Thoracic aorta (tissue), 2 donors: ENCODE measurements around the gene STX8. TPM values are rescaled to one million over a fixed set of nuclear protein-coding genes. Genes with fewer than 3 reads are reported as not detected.

Source experiments
- ATAC-seq: fragments of 150-250 bp; one replicate; pipeline ENCODE4 v1.8.0; 2017; ENCODE audit warnings: low read depth; ENCODE audit not compliant: insufficient number of reproducible peaks, low FRiP score
- DNase-seq: peaks from one replicate; pipeline ENCODE4 v3.0.0-alpha.2; 2020; ENCODE audit warnings: low spot score
- H3K27ac ChIP-seq, 2 donors: fragments of 200-600 bp; sonication (generic); 1 replicate in 1 of 2; 2 replicates in 1 of 2; pipeline ENCODE4 v1.5.1; 2016; ENCODE audit warnings: mild to moderate bottlenecking in 2 of 2, moderate library complexity in 2 of 2
- H3K27me3 ChIP-seq: fragments of 200-600 bp; sonication (generic); replicated peaks from 2 replicates; pipeline ENCODE4 v1.6.0; 2016; ENCODE audit warnings: mild to moderate bottlenecking; ENCODE audit not compliant: insufficient read depth
- H3K36me3 ChIP-seq: fragments of 200-600 bp; sonication (generic); one replicate; pipeline ENCODE4 v1.5.1; 2016
- H3K4me1 ChIP-seq, 2 donors: fragments of 200-600 bp; sonication (generic); 1 replicate in 1 of 2; 2 replicates in 1 of 2; pipeline versions ENCODE4 v1.5.1 to v1.6.0; 2016; ENCODE audit warnings: low read depth in 2 of 2, mild to moderate bottlenecking in 1 of 2; ENCODE audit not compliant: control insufficient read depth in 1 of 2
- H3K4me3 ChIP-seq: fragments of 200-600 bp; sonication (generic); 2 replicates; pipeline ENCODE4 v1.5.1; 2016; ENCODE audit warnings: mild to moderate bottlenecking
- H3K9me3 ChIP-seq: fragments of 200-600 bp; sonication (generic); 2 replicates; pipeline ENCODE4 v1.5.1; 2016
- CTCF ChIP-seq: fragments of 200-600 bp; sonication (generic); IDR thresholded peaks from one replicate; pipeline ENCODE4 v1.5.1; 2019; ENCODE audit warnings: antibody characterized with exemption
- total RNA-seq, 2 donors: library from RNA; depleted of rRNA; stranded (reverse); fragments of >200 nt; gene quantifications; one replicate each; pipeline versions ENCODE4 v1.1.0 to v1.2.3, GENCODE V29; 2016

The STX8 gene
- total RNA-seq, 2 donors from 2014 or later = 93.9 to 99.8 TPM

- no peaks in the 10 kb centered on the region for H3K27me3 ChIP-seq
- H3K27ac ChIP-seq = no peak overlapping the region
- H3K4me1 ChIP-seq = peaks cover 5 to 8% of the 10 kb centered on the region in 2 donors
- no peak for DNase-seq
- TF ChIP-seq CTCF = no peak
- H3K4me3 ChIP-seq = no peak overlapping the region
- ATAC-seq = no peak
- peaks cover 3% of the 10 kb centered on the region for H3K36me3 ChIP-seq
- peaks cover 10% of the 10 kb centered on the region for H3K9me3 ChIP-seq
These were observed 363.0 kb downstream of the STX8 start for GRCh38 chr17:9212376-9213302.

GRCh38 chr17:9211133-9211765, 364.4 kb downstream of the STX8 start:
- no peak for ATAC-seq
- Histone ChIP-seq H3K27ac (no peak overlapping the region), H3K9me3 (peaks cover 10% of the 10 kb centered on the region), H3K4me3 (no peak overlapping the region), H3K27me3 (no peaks in the 10 kb centered on the region), H3K36me3 (peaks cover 3% of the 10 kb centered on the region), H3K4me1 (peaks cover 5 to 10% of the 10 kb centered on the region in 2 donors)
- TF ChIP-seq CTCF = no peak
- no peak for DNase-seq

GRCh38 chr17:9209781-9210370, 365.7 kb downstream of the STX8 start:
- TF ChIP-seq CTCF = no peak
- ATAC-seq (no peak), DNase-seq (no peak)
- no peaks in the 10 kb centered on the region for H3K27me3 ChIP-seq
- H3K4me1 ChIP-seq = peaks cover 12 to 20% of the 10 kb centered on the region in 2 donors
- H3K4me3 ChIP-seq = no peak overlapping the region
- H3K9me3 ChIP-seq = no peaks in the 10 kb centered on the region
- H3K36me3 ChIP-seq = peaks cover 3% of the 10 kb centered on the region
- H3K27ac ChIP-seq = no peak overlapping the region

- DNase-seq (no peak), ATAC-seq (no peak)
- no peaks in the 10 kb centered on the region for H3K27me3 ChIP-seq
- H3K27ac ChIP-seq = no peak overlapping the region
- peaks cover 12 to 20% of the 10 kb centered on the region in 2 donors for H3K4me1 ChIP-seq
- H3K36me3 ChIP-seq = peaks cover 3% of the 10 kb centered on the region
- no peaks in the 10 kb centered on the region for H3K9me3 ChIP-seq
- no peak overlapping the region for H3K4me3 ChIP-seq
- TF ChIP-seq CTCF = no peak
These were observed 366.3 kb downstream of the STX8 start for GRCh38 chr17:9209347-9209746.
